ENCODE data around the gene BLVRA.

DNA sequence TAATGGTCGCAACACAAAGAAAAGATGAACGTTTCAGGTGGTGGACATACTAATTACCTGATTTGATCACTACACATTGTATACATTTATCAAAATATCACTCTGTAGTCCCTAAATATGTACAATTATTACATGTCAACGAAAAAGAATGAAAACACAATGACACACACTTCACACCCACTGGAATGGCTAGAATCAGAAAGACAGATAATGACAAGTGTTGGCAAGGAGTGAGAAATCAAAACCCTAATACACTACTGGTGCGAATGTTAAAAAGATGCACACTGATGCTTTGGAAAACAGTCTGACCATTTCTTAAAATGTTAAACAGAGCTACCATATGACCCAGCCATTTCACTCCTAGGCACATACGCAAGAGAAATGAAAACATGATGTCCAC is 31.5 kb upstream of the BLVRA start:
- TF ChIP-seq YY1 (IDR thresholded peaks at IDR 0.05; ENCODE audit: insufficient read depth, insufficient read length) (no peak), SUZ12 (IDR thresholded peaks at IDR 0.05; ENCODE audit: extremely low read depth, insufficient read depth, insufficient read length) (no peak), ZNF274 (IDR thresholded peaks at IDR 0.05; ENCODE audit: low read depth, low read length) (no peak)
